Neural progenitor cell (in vitro differentiated cells): Measurements from ENCODE around the gene RMDN3.

Source experiments
- CTCF ChIP-seq: fragments of 200-600 bp; sonication (generic); IDR thresholded peaks from 2 replicates; pipeline ENCODE4 v1.5.1; 2017; ENCODE audit warnings: antibody characterized with exemption, mild to moderate bottlenecking
- EZH2 ChIP-seq: fragments of 200-600 bp; sonication (generic); IDR thresholded peaks from 2 replicates; pipeline ENCODE4 v1.6.1; 2017; ENCODE audit warnings: antibody characterized with exemption, mild to moderate bottlenecking, moderate library complexity
- EZH2phosphoT487 ChIP-seq: fragments of 200-600 bp; sonication (generic); IDR thresholded peaks from 2 replicates; pipeline ENCODE4 v1.6.1; 2017; ENCODE audit warnings: antibody characterized with exemption

DNA sequence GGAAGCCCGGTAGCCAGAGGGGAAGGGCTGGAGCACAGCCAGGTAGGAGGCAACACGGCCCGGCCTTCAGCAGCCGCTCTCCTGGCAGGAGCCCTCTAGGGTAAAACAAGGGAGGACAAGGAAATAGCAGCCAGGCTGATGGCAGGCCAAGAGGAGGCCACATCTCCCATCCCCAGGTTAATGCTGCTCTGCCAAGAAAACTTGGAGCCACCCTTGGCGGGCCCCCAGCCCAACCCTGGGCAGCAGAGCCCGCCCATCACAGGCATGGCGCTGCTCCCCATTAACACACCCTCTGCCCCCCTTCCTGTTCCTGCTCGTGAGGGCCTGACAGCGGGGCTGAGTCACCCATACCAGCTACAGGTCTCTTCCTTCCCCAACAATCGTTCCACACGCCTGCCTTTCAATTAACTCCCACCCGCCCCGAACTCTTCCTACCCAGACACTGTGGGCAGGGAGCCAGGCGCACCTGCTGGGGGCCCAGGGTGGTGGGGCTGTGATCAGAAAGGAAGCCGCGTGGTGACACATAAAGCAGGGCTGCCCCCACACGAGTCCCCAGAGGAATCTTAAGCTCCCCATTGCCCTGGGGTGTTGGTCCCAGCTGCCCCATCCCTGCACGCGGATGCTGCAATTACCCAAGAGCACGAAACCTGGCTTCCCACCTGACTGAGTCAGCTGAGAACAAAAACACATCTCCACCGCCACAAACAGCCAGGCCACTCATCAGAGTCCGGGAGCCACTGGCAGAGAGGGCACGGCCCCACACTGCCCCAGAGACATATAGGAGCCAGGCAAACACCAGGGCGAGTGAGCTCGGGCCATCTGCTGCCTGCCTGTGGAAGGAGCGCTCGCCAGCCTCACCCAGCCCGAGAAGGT lies 14.5 kb upstream of the RMDN3 start, which contains the start of gene C15orf62:
- TF ChIP-seq EZH2: no peak
- TF ChIP-seq CTCF: no peak
- no peak for TF ChIP-seq EZH2phosphoT487
